ENCODE data around the gene MCC. TPM values are rescaled to one million over a fixed set of nuclear protein-coding genes. Genes with fewer than 3 reads are reported as not detected.

MCC gene
- total RNA-seq, 3 donors from 2014 or later (not counting 1 experiment from before 2014, with no cell fraction given): 0.68 to 1.8 (median 1.4) TPM

DNA sequence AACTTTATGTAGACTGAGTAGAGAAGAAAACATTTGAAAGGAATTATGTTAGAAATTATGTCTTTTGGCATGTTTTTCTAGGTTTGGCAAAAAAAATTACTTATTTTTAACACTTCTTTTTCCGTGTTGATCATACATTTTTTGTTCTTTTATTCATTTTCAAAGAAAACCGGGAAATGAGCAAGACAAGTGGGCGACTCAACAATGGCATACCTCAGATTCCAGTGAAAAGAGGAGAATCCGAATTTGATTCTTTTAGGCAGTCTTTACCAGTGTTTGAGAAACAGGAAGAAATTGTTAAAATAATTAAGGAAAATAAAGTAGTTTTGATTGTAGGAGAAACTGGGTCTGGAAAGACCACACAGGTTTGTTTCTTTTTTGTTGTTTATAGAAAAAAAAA, 38.2 kb upstream of the MCC start:
- Histone ChIP-seq H3K27ac (ENCODE audit: low read length) (no peak overlapping the region), H3K36me3 (ENCODE audit: control insufficient read depth, insufficient read depth, low read length) (peaks cover 2% of the 10 kb centered on the region), H3K9me3 (ENCODE audit: control insufficient read depth, insufficient read depth, low read length) (no peaks in the 10 kb centered on the region), H3K4me3 (ENCODE audit: low read length) (no peak overlapping the region), H3K27me3 (ENCODE audit: control insufficient read depth, insufficient read depth, low read length) (no peaks in the 10 kb centered on the region), H3K4me1 (ENCODE audit: control insufficient read depth, insufficient read depth, low read length) (no peaks in the 10 kb centered on the region)
- H3K27me3 Mint-ChIP-seq (ENCODE audit: low read depth in 2 of 2): no peaks in the 10 kb centered on the region
- H3K4me1 Mint-ChIP-seq: peaks cover 12 to 17% of the 10 kb centered on the region in 2 donors
- WGBS (ENCODE audit: insufficient coverage): 100% methylated on average over 4 of the region's 4 CpGs
- H3K36me3 Mint-ChIP-seq: peaks cover 12% of the 10 kb centered on the region
- H3K4me3 Mint-ChIP-seq: no peak overlapping the region
- ATAC-seq (no peak), DNase-seq (no peak)
- no peaks in the 10 kb centered on the region for H3K9me3 Mint-ChIP-seq
- no peak overlapping the region for H3K27ac Mint-ChIP-seq
- intact Hi-C loops (cut with micrococcal nuclease): no loop called here
- TF ChIP-seq, protein P1, sequence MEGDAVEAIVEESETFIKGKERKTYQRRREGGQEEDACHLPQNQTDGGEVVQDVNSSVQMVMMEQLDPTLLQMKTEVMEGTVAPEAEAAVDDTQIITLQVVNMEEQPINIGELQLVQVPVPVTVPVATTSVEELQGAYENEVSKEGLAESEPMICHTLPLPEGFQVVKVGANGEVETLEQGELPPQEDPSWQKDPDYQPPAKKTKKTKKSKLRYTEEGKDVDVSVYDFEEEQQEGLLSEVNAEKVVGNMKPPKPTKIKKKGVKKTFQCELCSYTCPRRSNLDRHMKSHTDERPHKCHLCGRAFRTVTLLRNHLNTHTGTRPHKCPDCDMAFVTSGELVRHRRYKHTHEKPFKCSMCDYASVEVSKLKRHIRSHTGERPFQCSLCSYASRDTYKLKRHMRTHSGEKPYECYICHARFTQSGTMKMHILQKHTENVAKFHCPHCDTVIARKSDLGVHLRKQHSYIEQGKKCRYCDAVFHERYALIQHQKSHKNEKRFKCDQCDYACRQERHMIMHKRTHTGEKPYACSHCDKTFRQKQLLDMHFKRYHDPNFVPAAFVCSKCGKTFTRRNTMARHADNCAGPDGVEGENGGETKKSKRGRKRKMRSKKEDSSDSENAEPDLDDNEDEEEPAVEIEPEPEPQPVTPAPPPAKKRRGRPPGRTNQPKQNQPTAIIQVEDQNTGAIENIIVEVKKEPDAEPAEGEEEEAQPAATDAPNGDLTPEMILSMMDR (IDR thresholded peaks at IDR 0.05): no peak

DNA sequence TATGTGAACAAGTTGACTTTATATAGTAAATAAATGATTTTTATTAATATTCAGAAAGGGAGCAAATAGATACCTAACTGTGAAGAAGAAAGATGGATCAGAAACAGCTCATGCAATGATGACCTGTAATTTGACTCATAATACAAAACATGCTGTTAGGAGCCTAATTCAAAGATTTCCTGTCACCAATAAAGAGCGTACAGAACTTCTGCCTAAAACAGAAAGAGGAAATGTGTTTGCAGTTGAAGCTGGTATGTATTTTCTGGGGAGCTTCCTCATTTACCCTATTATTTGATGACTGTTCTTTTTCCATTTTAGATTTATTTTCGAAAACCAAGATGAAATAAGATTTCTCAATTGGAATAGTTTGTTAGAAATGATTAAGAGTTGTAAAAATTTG, 36.7 kb upstream of the MCC start:
- Histone ChIP-seq H3K27me3 (ENCODE audit: control insufficient read depth, insufficient read depth, low read length) (no peaks in the 10 kb centered on the region), H3K9me3 (ENCODE audit: control insufficient read depth, insufficient read depth, low read length) (no peaks in the 10 kb centered on the region), H3K4me1 (ENCODE audit: control insufficient read depth, insufficient read depth, low read length) (no peaks in the 10 kb centered on the region), H3K36me3 (ENCODE audit: control insufficient read depth, insufficient read depth, low read length) (peaks cover 3% of the 10 kb centered on the region), H3K4me3 (ENCODE audit: low read length) (no peak overlapping the region), H3K27ac (ENCODE audit: low read length) (peak overlapping the region; percentile 30)
- H3K9me3 Mint-ChIP-seq: no peaks in the 10 kb centered on the region
- H3K4me1 Mint-ChIP-seq: peaks cover 11 to 21% of the 10 kb centered on the region in 2 donors
- intact Hi-C loops (cut with micrococcal nuclease): no loop called here
- TF ChIP-seq, protein P1 (IDR thresholded peaks at IDR 0.05): no peak
- no peaks in the 10 kb centered on the region for H3K36me3 Mint-ChIP-seq
- no CpG with 5 or more reads among the region's 2 CpGs for WGBS (ENCODE audit: insufficient coverage)
- H3K27me3 Mint-ChIP-seq (ENCODE audit: low read depth in 2 of 2): no peaks in the 10 kb centered on the region
- H3K27ac Mint-ChIP-seq: peak overlapping the region in 1 of 2 donors; percentile 69
- DNase-seq: peak in 1 of 2 donors; percentile 44
- ATAC-seq: peak in 1 of 3 donors; percentile 26
- no peak overlapping the region for H3K4me3 Mint-ChIP-seq

DNA sequence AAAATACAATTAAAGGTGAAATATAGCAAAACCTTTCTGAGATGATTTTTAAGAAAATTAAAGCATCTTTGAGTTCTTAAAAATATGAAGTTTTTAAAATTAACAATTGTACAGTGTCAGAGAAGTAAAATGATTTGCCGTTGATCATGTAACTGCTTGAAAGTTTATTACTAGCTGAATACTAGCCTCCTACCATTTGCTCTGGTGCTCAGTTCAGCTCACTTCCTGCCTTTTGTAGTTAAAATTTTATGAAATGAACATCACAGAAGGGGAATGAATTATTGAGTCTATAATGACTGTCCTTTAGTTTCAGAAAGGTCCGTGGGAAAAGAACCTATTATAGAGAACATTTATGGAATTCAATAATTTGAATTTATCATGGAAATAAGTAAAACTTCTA, 34.9 kb upstream of the MCC start:
- no peak overlapping the region for H3K27ac ChIP-seq (ENCODE audit: low read length)
- DNase-seq (peak in 1 of 2 donors; percentile 22), ATAC-seq (no peak)
- Mint-ChIP-seq H3K27ac (peak overlapping the region in 1 of 2 donors; percentile 49), H3K4me3 (no peak overlapping the region), H3K27me3 (ENCODE audit: low read depth in 2 of 2) (no peaks in the 10 kb centered on the region), H3K9me3 (no peaks in the 10 kb centered on the region), H3K36me3 (no peaks in the 10 kb centered on the region), H3K4me1 (peaks cover 17 to 28% of the 10 kb centered on the region in 2 donors)
- no CpG with 5 or more reads among the region's 2 CpGs for WGBS (ENCODE audit: insufficient coverage)
- H3K9me3 ChIP-seq (ENCODE audit: control insufficient read depth, insufficient read depth, low read length): no peaks in the 10 kb centered on the region
- no peaks in the 10 kb centered on the region for H3K27me3 ChIP-seq (ENCODE audit: control insufficient read depth, insufficient read depth, low read length)
- intact Hi-C loops (cut with micrococcal nuclease): no loop called here
- H3K4me3 ChIP-seq (ENCODE audit: low read length): no peak overlapping the region
- TF ChIP-seq, protein P1 (IDR thresholded peaks at IDR 0.05): no peak
- no peaks in the 10 kb centered on the region for H3K4me1 ChIP-seq (ENCODE audit: control insufficient read depth, insufficient read depth, low read length)
- peaks cover 3% of the 10 kb centered on the region for H3K36me3 ChIP-seq (ENCODE audit: control insufficient read depth, insufficient read depth, low read length)

DNA sequence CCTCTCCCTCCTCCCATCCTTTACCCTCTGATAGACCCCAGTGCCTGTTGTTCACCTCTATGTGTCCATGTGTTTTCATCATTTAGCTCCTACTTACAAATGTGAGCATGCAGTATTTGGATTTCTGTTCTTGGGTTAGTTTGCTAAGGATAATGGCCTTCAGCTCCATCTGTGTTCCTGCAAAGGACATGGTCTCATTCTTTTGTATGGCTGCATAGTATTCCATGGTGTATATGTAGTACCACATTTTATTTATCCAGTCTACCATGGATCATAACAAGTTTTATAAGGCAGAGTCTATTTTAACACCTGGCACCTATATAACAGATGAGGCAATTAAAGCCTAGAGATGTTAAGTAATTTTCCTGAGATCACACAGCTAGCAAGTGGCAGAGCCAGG, 32.6 kb upstream of the MCC start:
- Mint-ChIP-seq H3K4me3 (no peak overlapping the region), H3K36me3 (no peaks in the 10 kb centered on the region), H3K9me3 (no peaks in the 10 kb centered on the region), H3K27me3 (ENCODE audit: low read depth in 2 of 2) (no peaks in the 10 kb centered on the region), H3K27ac (no peak overlapping the region), H3K4me1 (peaks cover 23 to 40% of the 10 kb centered on the region in 2 donors)
- Histone ChIP-seq H3K9me3 (ENCODE audit: control insufficient read depth, insufficient read depth, low read length) (no peaks in the 10 kb centered on the region), H3K27ac (ENCODE audit: low read length) (no peak overlapping the region), H3K4me1 (ENCODE audit: control insufficient read depth, insufficient read depth, low read length) (no peaks in the 10 kb centered on the region), H3K36me3 (ENCODE audit: control insufficient read depth, insufficient read depth, low read length) (peaks cover 5% of the 10 kb centered on the region), H3K27me3 (ENCODE audit: control insufficient read depth, insufficient read depth, low read length) (no peaks in the 10 kb centered on the region), H3K4me3 (ENCODE audit: low read length) (no peak overlapping the region)
- intact Hi-C loops (cut with micrococcal nuclease): no loop called here
- DNase-seq (no peak), ATAC-seq (no peak)
- TF ChIP-seq, protein P1 (IDR thresholded peaks at IDR 0.05): no peak

Measured in natural killer cell (primary cell).